Liver (tissue), 3 donors: ENCODE data around the gene VTN.

ENCODE experiments used
- CTCF ChIP-seq: fragments of 150-350 bp; IDR thresholded peaks from 2 replicates; pipeline ENCODE4 v1.5.1; 2017; ENCODE audit warnings: improper control_type of control experiment, low read depth, low read length; ENCODE audit not compliant: missing input control
- EGR1 ChIP-seq, 2 donors: IDR thresholded peaks; 2 replicates each; pipeline ENCODE4 v1.6.1; 2016 to 2018; ENCODE audit warnings: antibody characterized with exemption in 2 of 2, low read depth in 2 of 2
- GABPA ChIP-seq, 2 donors: IDR thresholded peaks in 1 of 2; conservative IDR thresholded peaks in 1 of 2; 2 replicates each; pipeline ENCODE4 v1.6.1; 2016; ENCODE audit warnings: antibody characterized with exemption in 2 of 2, mild to moderate bottlenecking in 1 of 2, moderate library complexity in 1 of 2
- JUND ChIP-seq, 2 donors: IDR thresholded peaks; 2 replicates each; pipeline ENCODE4 v1.6.1; 2016; ENCODE audit warnings: antibody characterized with exemption in 2 of 2
- RAD21 ChIP-seq, 2 donors: IDR thresholded peaks; 2 replicates each; pipeline ENCODE4 v1.6.1; 2016; ENCODE audit warnings: antibody characterized with exemption in 2 of 2, mild to moderate bottlenecking in 2 of 2
- TAF1 ChIP-seq: conservative IDR thresholded peaks from 2 replicates; pipeline ENCODE4 v1.6.1; 2016; ENCODE audit warnings: antibody characterized with exemption, mild to moderate bottlenecking
- donor health status: healthy.
- donor health status: healthy.

GRCh38 chr17:28402844-28403243, 32.7 kb upstream of the VTN start:
- TF ChIP-seq RAD21 (IDR thresholded peaks at IDR 0.05), result no peak
- TF ChIP-seq EGR1 (IDR thresholded peaks at IDR 0.05; ENCODE audit: low read depth in 2 of 2), result no peak
- no peak for TF ChIP-seq CTCF
- no peak for TF ChIP-seq TAF1
- no peak for TF ChIP-seq GABPA (IDR thresholded peaks at IDR 0.05 in 1 of 2, conservative IDR thresholded peaks at IDR 0.05 in 1 of 2)
- TF ChIP-seq JUND (IDR thresholded peaks at IDR 0.05), result no peak
